ENCODE measurements around the gene WDFY4.

The WDFY4 gene

DNA sequence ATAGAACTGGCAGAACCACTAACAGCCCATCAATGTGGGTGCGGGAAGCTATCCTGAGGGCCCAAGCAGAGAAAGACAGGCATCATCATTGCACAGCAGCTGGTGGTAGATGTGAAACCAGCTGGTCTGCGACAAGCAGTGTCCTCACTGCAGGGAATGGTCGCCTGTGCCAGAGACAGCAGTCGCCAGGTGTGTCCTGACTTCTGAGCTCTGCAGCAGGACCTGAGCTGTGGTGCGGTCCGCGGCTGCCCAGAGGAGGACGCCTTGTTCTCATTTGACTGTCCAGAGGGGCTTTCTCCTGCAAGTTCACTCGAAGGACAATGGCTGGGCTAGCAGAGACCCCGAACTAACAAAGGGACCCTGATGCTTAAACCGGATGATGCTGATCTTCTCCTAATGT is 157.6 kb downstream of the WDFY4 start:
- no CpG with 5 or more reads among the region's 11 CpGs for WGBS, 2 donors (ENCODE audit: extremely low coverage in 2 of 2, insufficient read length in 2 of 2, insufficient replicate concordance in 1 of 2)
- no peak overlapping the region for H3K14ac ChIP-seq (ENCODE audit: low read length)
- H4K8ac ChIP-seq (ENCODE audit: low read depth, low read length): no peak overlapping the region
- H2BK12ac ChIP-seq (ENCODE audit: low read length): no peak overlapping the region
- no peak overlapping the region for H3K4me3 ChIP-seq (ENCODE audit: low read length in 2 of 2)
- peaks cover 0 to 2% of the 10 kb centered on the region in 2 donors for H3K4me1 ChIP-seq (ENCODE audit: control insufficient read depth in 2 of 2, insufficient read depth in 1 of 2, low read depth in 1 of 2, low read length in 2 of 2)
- H2AFZ ChIP-seq (ENCODE audit: low read length): no peak overlapping the region
- no peak overlapping the region for H4K91ac ChIP-seq (ENCODE audit: low read depth, low read length, poor library complexity)
- H3K4me2 ChIP-seq (ENCODE audit: insufficient read depth, low read length, poor library complexity, severe bottlenecking): no peak overlapping the region
- no peaks in the 10 kb centered on the region for H3K27me3 ChIP-seq (ENCODE audit: control insufficient read depth in 3 of 3, insufficient read depth in 3 of 3, low read depth in 1 of 3, low read length in 3 of 3)
- H2AK5ac ChIP-seq (ENCODE audit: low read depth, low read length): no peak overlapping the region
- no peak overlapping the region for H2BK15ac ChIP-seq (ENCODE audit: low read length)
- no peak overlapping the region for H2BK120ac ChIP-seq (ENCODE audit: low read depth, low read length)
- H3K9ac ChIP-seq (ENCODE audit: low read depth, low read length, poor library complexity): no peak overlapping the region
- no peaks in the 10 kb centered on the region for H3K36me3 ChIP-seq (replicated peaks in 1 of 2; ENCODE audit: control insufficient read depth in 2 of 2, insufficient read depth in 2 of 2, low read length in 2 of 2)
- peak overlapping the region; percentile 38 for H3K23ac ChIP-seq (ENCODE audit: low read depth, low read length, poor library complexity)
- H3K79me1 ChIP-seq (ENCODE audit: low read depth, low read length): no peaks in the 10 kb centered on the region
- H3K18ac ChIP-seq (ENCODE audit: low read length): peak overlapping the region; percentile 54
- no peak overlapping the region for H3K27ac ChIP-seq (replicated peaks; ENCODE audit: low read length)
- H3K9me3 ChIP-seq (replicated peaks in 1 of 2; ENCODE audit: control insufficient read depth in 2 of 2, insufficient read depth in 1 of 2, low read depth in 1 of 2, low read length in 2 of 2): no peaks in the 10 kb centered on the region
- H2BK5ac ChIP-seq (ENCODE audit: low read length): no peak overlapping the region
- no peak for DNase-seq (ENCODE audit: low spot score)
- no peak overlapping the region for H3K4ac ChIP-seq (ENCODE audit: low read length)

- Histone ChIP-seq H2BK5ac (ENCODE audit: low read length) (no peak overlapping the region), H2AK5ac (ENCODE audit: low read depth, low read length) (no peak overlapping the region), H3K27ac (replicated peaks; ENCODE audit: low read length) (no peak overlapping the region), H3K27me3 (ENCODE audit: control insufficient read depth in 3 of 3, insufficient read depth in 3 of 3, low read depth in 1 of 3, low read length in 3 of 3) (no peaks in the 10 kb centered on the region), H2BK120ac (ENCODE audit: low read depth, low read length) (no peak overlapping the region), H3K18ac (ENCODE audit: low read length) (no peak overlapping the region), H3K4me3 (ENCODE audit: low read length in 2 of 2) (no peak overlapping the region), H3K9ac (ENCODE audit: low read depth, low read length, poor library complexity) (no peak overlapping the region), H3K9me3 (replicated peaks in 1 of 2; ENCODE audit: control insufficient read depth in 2 of 2, insufficient read depth in 1 of 2, low read depth in 1 of 2, low read length in 2 of 2) (no peaks in the 10 kb centered on the region), H3K23ac (ENCODE audit: low read depth, low read length, poor library complexity) (no peak overlapping the region), H2AFZ (ENCODE audit: low read length) (no peak overlapping the region), H3K14ac (ENCODE audit: low read length) (no peak overlapping the region), H2BK15ac (ENCODE audit: low read length) (no peak overlapping the region), H3K79me1 (ENCODE audit: low read depth, low read length) (no peaks in the 10 kb centered on the region), H4K8ac (ENCODE audit: low read depth, low read length) (no peak overlapping the region), H3K4me1 (ENCODE audit: control insufficient read depth in 2 of 2, insufficient read depth in 1 of 2, low read depth in 1 of 2, low read length in 2 of 2) (peaks cover 0 to 2% of the 10 kb centered on the region in 2 donors), H3K4me2 (ENCODE audit: insufficient read depth, low read length, poor library complexity, severe bottlenecking) (no peak overlapping the region), H3K4ac (ENCODE audit: low read length) (no peak overlapping the region), H2BK12ac (ENCODE audit: low read length) (no peak overlapping the region), H3K36me3 (replicated peaks in 1 of 2; ENCODE audit: control insufficient read depth in 2 of 2, insufficient read depth in 2 of 2, low read length in 2 of 2) (no peaks in the 10 kb centered on the region), H4K91ac (ENCODE audit: low read depth, low read length, poor library complexity) (no peak overlapping the region)
- no peak for DNase-seq (ENCODE audit: low spot score)
Observed at GRCh38 chr10:48843198-48843597, 158.5 kb downstream of the WDFY4 start.

GRCh38 chr10:48844616-48845015 is 159.9 kb downstream of the WDFY4 start:
- DNase-seq (ENCODE audit: low spot score): no peak
- Histone ChIP-seq H3K4me3 (ENCODE audit: low read length in 2 of 2) (no peak overlapping the region), H3K14ac (ENCODE audit: low read length) (no peak overlapping the region), H3K4ac (ENCODE audit: low read length) (no peak overlapping the region), H2BK5ac (ENCODE audit: low read length) (no peak overlapping the region), H3K79me1 (ENCODE audit: low read depth, low read length) (no peaks in the 10 kb centered on the region), H4K91ac (ENCODE audit: low read depth, low read length, poor library complexity) (no peak overlapping the region), H2BK15ac (ENCODE audit: low read length) (no peak overlapping the region), H3K23ac (ENCODE audit: low read depth, low read length, poor library complexity) (no peak overlapping the region), H3K9ac (ENCODE audit: low read depth, low read length, poor library complexity) (no peak overlapping the region), H4K8ac (ENCODE audit: low read depth, low read length) (no peak overlapping the region), H2AFZ (ENCODE audit: low read length) (no peak overlapping the region), H3K18ac (ENCODE audit: low read length) (no peak overlapping the region), H3K4me1 (ENCODE audit: control insufficient read depth in 2 of 2, insufficient read depth in 1 of 2, low read depth in 1 of 2, low read length in 2 of 2) (no peaks in the 10 kb centered on the region), H3K36me3 (replicated peaks in 1 of 2; ENCODE audit: control insufficient read depth in 2 of 2, insufficient read depth in 2 of 2, low read length in 2 of 2) (no peaks in the 10 kb centered on the region), H3K27ac (replicated peaks; ENCODE audit: low read length) (no peak overlapping the region), H3K27me3 (ENCODE audit: control insufficient read depth in 3 of 3, insufficient read depth in 3 of 3, low read depth in 1 of 3, low read length in 3 of 3) (no peaks in the 10 kb centered on the region), H2AK5ac (ENCODE audit: low read depth, low read length) (no peak overlapping the region), H3K9me3 (replicated peaks in 1 of 2; ENCODE audit: control insufficient read depth in 2 of 2, insufficient read depth in 1 of 2, low read depth in 1 of 2, low read length in 2 of 2) (no peaks in the 10 kb centered on the region), H3K4me2 (ENCODE audit: insufficient read depth, low read length, poor library complexity, severe bottlenecking) (no peak overlapping the region), H2BK120ac (ENCODE audit: low read depth, low read length) (no peak overlapping the region), H2BK12ac (ENCODE audit: low read length) (no peak overlapping the region)
- no CpG with 5 or more reads among the region's 3 CpGs for WGBS, 2 donors (ENCODE audit: extremely low coverage in 2 of 2, insufficient read length in 2 of 2, insufficient replicate concordance in 1 of 2)

DNA sequence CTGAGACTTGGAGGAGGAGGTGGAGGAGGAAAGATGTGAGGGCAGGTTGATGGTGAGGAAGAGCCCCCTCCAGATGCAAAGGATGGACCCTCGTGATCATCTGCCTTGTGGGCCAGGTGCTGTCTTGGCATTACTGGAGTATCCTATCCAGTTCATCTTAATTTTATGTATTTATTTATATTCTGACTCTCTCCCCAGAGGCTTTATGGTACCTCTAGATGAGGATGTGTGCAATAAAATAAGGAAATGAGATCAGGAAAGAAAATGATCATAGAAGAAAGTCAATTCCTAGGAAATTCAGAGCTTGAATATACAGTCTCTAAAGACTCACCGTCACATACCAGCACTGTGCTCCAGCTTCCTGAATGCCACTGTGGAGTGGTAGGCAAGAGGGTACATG is 160.8 kb downstream of the WDFY4 start:
- Histone ChIP-seq H3K18ac (ENCODE audit: low read length) (no peak overlapping the region), H2AFZ (ENCODE audit: low read length) (no peak overlapping the region), H3K27me3 (ENCODE audit: control insufficient read depth in 3 of 3, insufficient read depth in 3 of 3, low read depth in 1 of 3, low read length in 3 of 3) (no peaks in the 10 kb centered on the region), H2BK5ac (ENCODE audit: low read length) (no peak overlapping the region), H3K9ac (ENCODE audit: low read depth, low read length, poor library complexity) (no peak overlapping the region), H3K27ac (replicated peaks; ENCODE audit: low read length) (no peak overlapping the region), H3K4me3 (ENCODE audit: low read length in 2 of 2) (no peak overlapping the region), H2BK15ac (ENCODE audit: low read length) (no peak overlapping the region), H3K4me2 (ENCODE audit: insufficient read depth, low read length, poor library complexity, severe bottlenecking) (no peak overlapping the region), H2BK12ac (ENCODE audit: low read length) (no peak overlapping the region), H3K9me3 (replicated peaks in 1 of 2; ENCODE audit: control insufficient read depth in 2 of 2, insufficient read depth in 1 of 2, low read depth in 1 of 2, low read length in 2 of 2) (no peaks in the 10 kb centered on the region), H3K79me1 (ENCODE audit: low read depth, low read length) (no peaks in the 10 kb centered on the region), H3K4me1 (ENCODE audit: control insufficient read depth in 2 of 2, insufficient read depth in 1 of 2, low read depth in 1 of 2, low read length in 2 of 2) (no peaks in the 10 kb centered on the region), H3K14ac (ENCODE audit: low read length) (no peak overlapping the region), H3K4ac (ENCODE audit: low read length) (no peak overlapping the region), H2BK120ac (ENCODE audit: low read depth, low read length) (no peak overlapping the region), H4K91ac (ENCODE audit: low read depth, low read length, poor library complexity) (no peak overlapping the region), H3K36me3 (replicated peaks in 1 of 2; ENCODE audit: control insufficient read depth in 2 of 2, insufficient read depth in 2 of 2, low read length in 2 of 2) (no peaks in the 10 kb centered on the region), H2AK5ac (ENCODE audit: low read depth, low read length) (no peak overlapping the region), H3K23ac (ENCODE audit: low read depth, low read length, poor library complexity) (no peak overlapping the region), H4K8ac (ENCODE audit: low read depth, low read length) (no peak overlapping the region)
- no peak for DNase-seq (ENCODE audit: low spot score)
- WGBS, 2 donors (ENCODE audit: extremely low coverage in 2 of 2, insufficient read length in 2 of 2, insufficient replicate concordance in 1 of 2): no CpG with 5 or more reads among the region's 2 CpGs
